ENCODE data around the gene LIMS1.
"Not testable (repeated sequence)": the region's sequence is repeated elsewhere in the genome, so short reads cannot be mapped to it uniquely, and the experiment has no call there.

Gene LIMS1

DNA sequence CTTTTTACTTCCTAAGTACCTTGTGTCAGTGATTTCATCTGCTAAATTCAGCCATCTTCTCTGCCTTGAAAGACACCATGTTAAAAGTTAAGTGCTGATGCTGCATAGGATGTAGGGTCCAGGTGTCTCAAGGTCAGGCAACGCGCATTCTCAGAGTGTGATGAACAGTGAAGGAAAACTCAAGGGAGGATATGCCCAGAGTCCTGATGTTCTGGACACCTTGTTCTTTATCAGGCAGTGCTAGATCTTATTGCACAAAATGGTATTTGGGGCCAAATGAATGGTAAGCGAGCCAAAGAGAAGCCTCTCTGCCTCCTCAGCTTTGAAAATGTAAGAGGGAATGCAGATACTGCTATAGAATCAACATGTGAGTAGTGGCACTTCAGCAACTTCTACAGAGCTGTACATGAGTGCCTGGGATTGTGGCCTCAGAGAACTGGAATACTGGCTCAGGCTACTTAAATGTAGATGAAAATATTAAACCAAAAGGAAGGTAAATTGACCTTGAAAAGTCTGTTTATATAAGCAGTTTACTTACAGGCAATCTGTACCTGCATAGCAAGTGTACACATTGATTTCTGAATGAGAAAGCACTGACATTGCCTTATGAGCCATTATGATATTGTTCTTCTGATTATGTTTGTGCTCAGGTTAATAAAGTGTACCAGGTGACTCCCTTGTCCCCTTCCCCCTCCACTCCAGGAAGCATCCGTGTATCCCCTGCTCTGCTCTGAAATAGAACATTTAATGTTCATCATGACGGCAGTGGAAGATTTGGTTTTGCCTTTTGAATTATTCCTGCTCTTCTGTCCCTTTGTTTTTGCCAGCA is 98.3 kb downstream of the LIMS1 start:
- Mint-ChIP-seq H3K4me1 (peaks cover 66% of the 10 kb centered on the region), H3K27ac (no peak overlapping the region), H3K27me3 (no peaks in the 10 kb centered on the region), H3K9me3 (no peaks in the 10 kb centered on the region), H3K4me3 (no peak overlapping the region), H3K36me3 (peaks cover 5% of the 10 kb centered on the region)
- no peak for DNase-seq
- CTCF ChIA-PET: interaction anchor here (1.6 to 7.5 kb wide), 3 partner anchors 10 to 28 kb away, joined by 7 to 144 read pairs (median 138); no protein-coding TSS in a partner anchor

DNA sequence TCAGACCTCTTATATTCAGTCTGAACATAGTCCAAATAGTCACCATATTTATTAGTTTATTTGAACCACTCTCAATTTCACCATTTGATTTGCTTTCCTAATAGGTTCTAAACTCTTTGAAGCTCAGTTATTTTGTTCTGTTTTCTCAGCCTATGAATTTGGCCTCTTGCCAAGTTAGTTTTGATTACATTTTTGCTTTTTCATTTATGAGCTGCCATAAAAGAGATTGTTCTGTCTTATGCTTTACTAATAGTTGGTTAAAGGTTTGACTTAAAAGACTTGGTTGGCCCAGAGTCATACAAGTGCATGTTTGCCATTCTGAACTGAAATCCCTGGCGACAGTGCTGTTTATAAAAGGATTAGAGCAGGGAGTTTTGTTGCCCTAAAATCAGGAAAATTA is 99.1 kb downstream of the LIMS1 start:
- Mint-ChIP-seq H3K4me1 (peaks cover 60% of the 10 kb centered on the region), H3K9me3 (no peaks in the 10 kb centered on the region), H3K27me3 (no peaks in the 10 kb centered on the region), H3K27ac (no peak overlapping the region), H3K4me3 (no peak overlapping the region), H3K36me3 (peaks cover 2% of the 10 kb centered on the region)
- DNase-seq: no peak
- CTCF ChIA-PET: interaction anchor here (1.6 to 7.5 kb wide), 5 partner anchors 9 to 39 kb away, joined by 7 to 162 read pairs (median 138); no protein-coding TSS in a partner anchor

DNA sequence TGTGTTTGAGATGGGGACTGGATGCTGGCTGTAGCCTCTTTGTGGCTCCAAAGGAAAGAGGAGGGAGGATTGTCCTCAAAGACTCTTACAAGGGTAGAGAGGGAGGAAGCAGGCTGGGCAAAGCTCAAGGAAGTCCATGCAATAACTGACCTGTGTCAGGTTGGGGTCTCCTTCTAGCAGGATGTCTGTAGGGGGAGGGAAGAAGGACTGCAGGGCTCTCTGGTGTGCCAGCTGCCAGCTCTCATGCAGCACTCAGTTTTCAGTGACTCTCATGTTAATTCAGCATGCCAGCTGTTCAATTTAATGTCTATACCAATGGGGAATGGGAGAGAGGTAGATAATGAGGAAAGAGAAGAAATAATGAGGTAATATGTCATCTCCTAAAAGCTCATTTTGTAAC is 99.7 kb downstream of the LIMS1 start:
- Mint-ChIP-seq H3K9me3 (no peaks in the 10 kb centered on the region), H3K4me1 (peaks cover 56% of the 10 kb centered on the region), H3K36me3 (peaks cover 2% of the 10 kb centered on the region), H3K27ac (no peak overlapping the region), H3K27me3 (no peaks in the 10 kb centered on the region), H3K4me3 (no peak overlapping the region)
- CTCF ChIA-PET: interaction anchor here (0.8 to 7.5 kb wide), 7 partner anchors 9 to 50 kb away, joined by 3 to 162 read pairs (median 43); no protein-coding TSS in a partner anchor
- DNase-seq: no peak

DNA sequence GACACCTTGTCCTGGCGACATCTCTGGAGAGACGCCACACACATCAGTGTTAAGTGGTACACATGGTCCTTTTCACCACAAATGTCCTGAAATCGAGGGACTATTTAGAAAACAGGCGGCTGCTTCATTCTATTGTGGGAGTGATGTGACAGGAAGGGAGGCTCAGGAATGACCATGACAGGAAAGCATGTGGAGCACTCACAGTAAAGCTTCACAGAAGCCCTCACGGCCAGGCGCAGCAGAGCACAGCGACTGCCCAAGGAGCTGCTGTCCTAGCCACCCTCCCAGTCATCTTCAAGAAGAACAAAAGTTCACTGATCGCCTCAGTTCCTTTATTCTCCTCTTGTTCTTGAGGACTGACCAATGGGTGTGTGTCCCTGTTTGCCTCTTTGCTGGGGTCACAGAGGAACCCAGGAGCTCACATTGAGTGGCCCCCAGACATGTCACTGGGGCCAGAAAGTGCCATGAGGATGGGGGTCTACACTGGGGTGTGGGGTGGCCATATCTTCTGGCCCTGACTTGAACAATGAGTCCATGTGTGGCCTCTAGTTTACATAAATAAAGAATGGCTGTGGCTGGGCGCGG is 100.4 kb downstream of the LIMS1 start:
- H3K27ac Mint-ChIP-seq: no peak overlapping the region
- no peak for DNase-seq
- no peak overlapping the region for H3K4me3 Mint-ChIP-seq
- CTCF ChIA-PET: interaction anchor here (0.8 to 7.5 kb wide), 7 partner anchors 8 to 50 kb away, joined by 3 to 162 read pairs (median 43); no protein-coding TSS in a partner anchor
- H3K27me3 Mint-ChIP-seq: no peaks in the 10 kb centered on the region
- no peaks in the 10 kb centered on the region for H3K9me3 Mint-ChIP-seq
- H3K4me1 Mint-ChIP-seq: peaks cover 50% of the 10 kb centered on the region
- peaks cover 2% of the 10 kb centered on the region for H3K36me3 Mint-ChIP-seq

DNA sequence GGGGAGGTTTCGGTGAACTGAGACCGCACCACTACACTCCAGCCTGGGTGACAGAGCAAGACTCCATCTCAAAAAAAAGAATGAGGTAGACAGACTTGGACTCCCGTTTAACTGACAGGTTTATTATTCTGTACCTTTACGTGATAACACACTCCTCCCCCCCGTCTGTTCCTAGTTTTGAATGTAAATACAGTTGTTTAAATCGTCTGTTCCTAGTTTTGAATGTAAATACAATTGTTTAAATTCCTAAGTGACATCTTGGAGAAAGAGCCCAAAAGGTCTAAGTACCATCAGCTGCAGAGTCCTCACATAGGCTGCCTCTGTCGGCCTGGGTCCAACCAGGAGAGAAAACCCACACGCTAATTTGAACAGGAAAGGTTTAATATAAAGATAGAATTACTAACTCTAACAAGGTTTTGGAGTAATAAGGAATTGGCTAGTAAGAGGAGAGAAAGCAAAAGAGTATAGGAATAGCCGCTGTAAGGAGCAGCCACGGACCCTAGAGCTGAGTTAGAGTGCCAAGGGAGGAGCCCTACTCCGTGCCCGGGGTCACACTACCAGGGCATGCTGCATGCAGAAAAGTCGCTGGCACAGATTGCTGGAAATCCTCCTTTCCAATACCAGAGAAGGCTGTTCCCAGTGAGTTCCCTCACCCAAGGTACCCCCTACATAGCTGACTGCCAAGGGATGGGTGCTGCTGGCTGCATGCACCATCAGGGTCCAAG is 101.5 kb downstream of the LIMS1 start:
- Mint-ChIP-seq H3K4me1 (peaks cover 44% of the 10 kb centered on the region), H3K27ac (no peak overlapping the region), H3K36me3 (peaks cover 2% of the 10 kb centered on the region)

DNA sequence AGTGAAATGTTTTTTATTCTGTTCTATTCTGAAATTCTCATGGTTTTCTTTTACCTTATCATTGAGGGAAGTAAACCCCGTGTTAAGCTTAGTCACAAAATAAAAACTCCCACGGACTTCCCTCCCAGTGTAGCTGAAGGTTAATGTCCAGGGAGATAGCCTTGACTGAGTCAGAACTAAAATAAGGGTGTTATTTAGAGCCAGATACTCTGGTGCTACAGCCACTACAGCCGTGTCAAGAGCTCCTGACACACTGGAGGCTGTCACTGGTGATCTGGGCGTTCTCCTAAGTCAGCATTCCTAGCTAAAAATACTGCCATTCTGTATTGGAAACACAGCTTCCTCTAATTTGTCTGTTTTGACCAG is 103.0 kb downstream of the LIMS1 start:
- Mint-ChIP-seq H3K27me3 (no peaks in the 10 kb centered on the region), H3K36me3 (peaks cover 5% of the 10 kb centered on the region), H3K4me1 (peaks cover 41% of the 10 kb centered on the region), H3K27ac (no peak overlapping the region), H3K9me3 (no peaks in the 10 kb centered on the region), H3K4me3 (no peak overlapping the region)
- CTCF ChIA-PET: interaction anchor here (0.8 to 7.5 kb wide), 14 partner anchors 8 to 102 kb away, joined by 3 to 162 read pairs (median 10); no protein-coding TSS in a partner anchor
- DNase-seq: no peak

More for the DNA sequence above, 101.5 kb downstream of the LIMS1 start:
- H3K27me3 Mint-ChIP-seq: no peaks in the 10 kb centered on the region
- DNase-seq: no peak
- CTCF ChIA-PET: interaction anchor here (0.7 to 7.5 kb wide), 22 partner anchors 8 to 365 kb away, joined by 3 to 162 read pairs (median 6); partner anchors contain the start of gene EDAR
- H3K4me3 Mint-ChIP-seq: no peak overlapping the region
- H3K9me3 Mint-ChIP-seq: no peaks in the 10 kb centered on the region

DNA sequence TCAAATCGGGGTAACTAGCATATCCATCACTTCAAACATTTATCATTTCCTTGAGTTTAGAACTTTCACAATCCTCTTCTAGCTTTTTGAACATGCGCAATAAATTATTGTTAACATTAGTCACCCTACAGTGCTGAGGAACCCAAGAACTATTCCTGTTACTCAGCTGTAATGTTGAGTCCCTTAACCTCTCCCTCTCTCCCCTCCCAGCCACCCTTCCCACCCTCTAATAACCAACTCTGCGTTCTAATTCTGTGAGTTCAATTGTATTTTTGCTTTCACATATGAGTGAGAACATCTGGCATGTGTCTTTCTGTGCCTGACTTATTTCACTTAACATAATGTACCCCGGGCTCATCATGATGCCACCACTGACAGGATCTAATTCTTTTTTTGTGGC is 106.5 kb downstream of the LIMS1 start:
- Mint-ChIP-seq H3K27me3 (no peaks in the 10 kb centered on the region), H3K4me3 (no peak overlapping the region), H3K9me3 (peaks cover 5% of the 10 kb centered on the region), H3K36me3 (peaks cover 20% of the 10 kb centered on the region), H3K27ac (no peak overlapping the region), H3K4me1 (peaks cover 23% of the 10 kb centered on the region)
- CTCF ChIA-PET: interaction anchor here (1.3 to 2.3 kb wide), 3 partner anchors 10 to 34 kb away, joined by 5 to 6 read pairs (median 6); no protein-coding TSS in a partner anchor
- no peak for DNase-seq

DNA sequence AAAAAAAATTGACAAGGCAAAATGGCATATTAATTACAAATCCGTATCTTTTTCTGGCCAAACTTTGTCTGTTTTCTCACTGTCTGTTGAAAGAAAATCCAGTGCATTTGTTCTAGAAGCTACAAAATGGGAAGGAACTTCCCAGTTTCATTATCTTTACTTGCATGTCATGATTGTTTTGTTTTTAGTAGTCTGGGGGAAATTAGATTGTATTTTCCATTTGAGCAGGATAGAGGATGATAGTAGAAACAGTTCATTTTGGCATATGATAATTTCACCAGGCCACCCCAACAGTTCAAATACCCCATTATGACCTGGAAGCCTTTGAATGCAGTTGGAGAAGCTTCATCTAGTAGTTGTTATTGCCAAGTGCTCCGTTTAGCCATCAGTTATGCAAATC is 107.5 kb downstream of the LIMS1 start:
- Mint-ChIP-seq H3K27me3 (no peaks in the 10 kb centered on the region), H3K4me1 (peaks cover 15% of the 10 kb centered on the region), H3K36me3 (peaks cover 27% of the 10 kb centered on the region), H3K4me3 (no peak overlapping the region), H3K9me3 (peaks cover 12% of the 10 kb centered on the region), H3K27ac (no peak overlapping the region)
- no peak for DNase-seq
- CTCF ChIA-PET: interaction anchor here (0.6 to 2.0 kb wide), 5 partner anchors 8 to 348 kb away, joined by 3 to 7 read pairs (median 5); no protein-coding TSS in a partner anchor

DNA sequence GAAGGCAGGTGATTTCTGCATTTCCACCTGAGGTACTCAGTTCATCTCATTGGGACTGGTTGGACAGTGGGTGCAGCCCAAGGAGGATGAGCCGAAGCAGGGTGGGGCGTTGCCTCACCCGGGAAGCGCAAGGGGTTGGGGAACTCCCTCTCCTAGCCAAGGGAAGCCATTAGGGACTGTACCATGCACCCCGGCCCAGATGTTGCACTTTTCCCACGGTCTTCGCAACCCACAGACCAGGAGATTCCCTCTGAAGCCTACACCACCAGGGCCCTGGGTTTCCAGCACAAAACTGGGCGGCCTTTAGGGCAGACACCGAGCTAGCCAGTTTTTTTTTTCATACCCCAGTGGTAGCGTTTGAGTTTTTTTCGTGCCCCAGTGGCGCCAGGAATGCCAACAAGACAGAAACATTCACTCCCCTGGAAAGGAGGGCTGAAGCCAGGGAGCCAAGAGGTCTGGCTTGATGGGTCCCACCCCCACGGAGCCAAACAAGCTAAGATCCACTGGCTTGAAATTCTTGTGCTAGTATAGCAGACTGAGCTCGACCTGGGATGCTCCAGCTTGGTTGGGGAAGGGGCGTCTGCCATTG is 109.1 kb downstream of the LIMS1 start:
- CTCF ChIA-PET: interaction anchor here (0.6 to 1.7 kb wide), 2 partner anchors 10 to 446 kb away, joined by 3 to 7 read pairs; no protein-coding TSS in a partner anchor
- Mint-ChIP-seq H3K27me3 (no peaks in the 10 kb centered on the region), H3K36me3 (peaks cover 36% of the 10 kb centered on the region), H3K27ac (no peak overlapping the region), H3K9me3 (peaks cover 17% of the 10 kb centered on the region), H3K4me3 (no peak overlapping the region), H3K4me1 (peaks cover 23% of the 10 kb centered on the region)
- DNase-seq: no peak

DNA sequence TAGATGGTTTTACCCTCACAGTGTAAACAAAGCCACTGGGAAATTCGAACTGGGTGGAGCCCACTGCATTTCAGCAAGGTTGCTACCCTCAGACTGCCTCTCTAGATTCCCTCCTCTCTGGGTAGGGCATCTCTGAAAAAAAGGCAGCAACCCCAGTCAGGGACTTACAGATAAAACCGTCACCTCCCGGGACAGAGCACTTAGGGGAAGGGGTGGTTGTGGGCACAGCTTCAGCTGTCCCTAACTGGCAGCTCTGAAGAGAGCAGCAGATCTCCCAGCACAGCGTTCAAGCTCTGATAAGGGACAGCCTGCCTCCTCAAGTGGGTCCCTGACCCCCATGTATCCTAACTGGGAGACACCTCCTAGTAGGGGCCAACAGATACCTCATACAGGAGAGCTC is 109.6 kb downstream of the LIMS1 start:
- CTCF ChIA-PET, DNase-seq, H3K27ac Mint-ChIP-seq, H3K4me3 Mint-ChIP-seq, H3K27me3 Mint-ChIP-seq: not testable (repeated sequence)
- Mint-ChIP-seq H3K4me1 (peaks cover 28% of the 10 kb centered on the region), H3K9me3 (peaks cover 20% of the 10 kb centered on the region), H3K36me3 (peaks cover 36% of the 10 kb centered on the region)

DNA sequence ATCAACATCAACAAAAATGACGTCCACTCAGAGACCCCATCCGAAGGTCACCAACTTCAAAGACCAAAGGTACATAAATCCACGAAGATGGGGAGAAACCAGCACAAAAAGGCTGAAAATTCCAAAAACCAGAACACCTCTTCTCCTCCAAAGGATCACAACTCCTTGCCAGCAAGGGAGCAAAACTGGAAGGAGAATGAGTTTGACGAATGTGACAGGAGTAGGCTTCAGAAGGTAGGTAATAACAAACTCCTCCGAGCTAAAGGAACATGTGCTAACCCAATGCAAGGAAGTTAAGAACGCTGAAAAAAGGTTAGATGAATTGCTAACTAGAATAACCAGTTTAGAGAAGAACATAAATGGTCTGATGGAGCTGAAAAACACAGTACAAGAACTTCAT is 110.2 kb downstream of the LIMS1 start:
- Mint-ChIP-seq H3K4me1 (peaks cover 33% of the 10 kb centered on the region), H3K36me3 (peaks cover 36% of the 10 kb centered on the region), H3K9me3 (peaks cover 20% of the 10 kb centered on the region)
- H3K4me3 Mint-ChIP-seq, H3K27ac Mint-ChIP-seq, DNase-seq, CTCF ChIA-PET, H3K27me3 Mint-ChIP-seq: not testable (repeated sequence)

DNA sequence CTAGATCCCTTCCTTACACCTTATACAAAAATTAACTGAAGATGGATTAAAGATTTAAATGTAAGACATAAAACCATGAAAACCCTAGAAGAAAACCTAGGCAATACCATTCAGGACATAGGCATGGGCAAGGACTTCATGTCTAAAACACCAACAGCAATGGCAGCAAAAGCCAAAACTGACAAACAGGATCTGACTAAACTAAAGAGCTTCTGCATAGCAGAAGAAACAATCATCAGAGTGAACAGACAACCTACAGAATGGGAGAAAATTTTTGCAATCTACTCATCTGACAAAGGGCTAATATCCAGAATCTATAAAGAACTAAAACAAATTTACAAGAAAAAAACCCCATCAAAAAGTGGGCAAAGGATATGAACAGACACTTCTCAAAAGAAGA is 114.5 kb downstream of the LIMS1 start:
- not testable (repeated sequence) for H3K27me3 Mint-ChIP-seq, H3K27ac Mint-ChIP-seq, DNase-seq, H3K4me3 Mint-ChIP-seq
- peaks cover 20% of the 10 kb centered on the region for H3K9me3 Mint-ChIP-seq
- H3K36me3 Mint-ChIP-seq: peaks cover 34% of the 10 kb centered on the region
- CTCF ChIA-PET: interaction anchor here (1.2 to 3.0 kb wide), 2 partner anchors 9 to 13 kb away, joined by 3 to 12 read pairs; no protein-coding TSS in a partner anchor
- H3K4me1 Mint-ChIP-seq: peaks cover 46% of the 10 kb centered on the region

DNA sequence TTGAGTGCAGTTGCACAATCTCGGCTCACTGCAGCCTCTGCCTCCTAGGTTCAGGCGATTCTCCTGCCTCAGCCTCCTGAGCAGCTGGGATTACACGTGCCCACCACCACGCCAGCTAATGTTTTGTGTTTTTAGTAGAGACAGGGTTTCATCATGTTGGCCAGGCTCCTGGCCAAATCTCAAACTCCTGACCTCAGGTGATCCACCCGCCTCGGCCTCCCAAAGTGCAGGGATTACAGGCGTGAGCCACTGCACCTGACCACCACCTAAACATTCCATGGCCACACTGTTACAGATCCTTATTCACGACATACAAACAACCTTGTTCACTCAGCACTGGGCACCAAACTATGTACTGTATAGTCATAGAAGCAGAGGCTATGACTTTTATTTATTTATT is 116.2 kb downstream of the LIMS1 start:
- peak overlapping the region; percentile 38 for H3K27ac Mint-ChIP-seq
- H3K4me3 Mint-ChIP-seq, H3K27me3 Mint-ChIP-seq, CTCF ChIA-PET, DNase-seq: not testable (repeated sequence)
- peaks cover 49% of the 10 kb centered on the region for H3K4me1 Mint-ChIP-seq
- peaks cover 22% of the 10 kb centered on the region for H3K36me3 Mint-ChIP-seq
- H3K9me3 Mint-ChIP-seq: peaks cover 17% of the 10 kb centered on the region
